ES-I3 (cell line): Measurements from ENCODE around the gene RPUSD1.
"Not testable (repeated sequence)": the region's sequence is repeated elsewhere in the genome, so short reads cannot be mapped to it uniquely, and the experiment has no call there.

ENCODE experiments used
- H3K36me3 ChIP-seq: 2 replicates; pipeline ENCODE4 v1.6.1; 2013; ENCODE audit warnings: mild to moderate bottlenecking, low read length, control low read depth, moderate library complexity; ENCODE audit not compliant: insufficient read depth
- H3K4me1 ChIP-seq: 2 replicates; pipeline ENCODE4 v1.6.1; 2013; ENCODE audit warnings: mild to moderate bottlenecking, control low read depth, low read length; ENCODE audit not compliant: insufficient read depth
- H3K9ac ChIP-seq: 2 replicates; pipeline ENCODE4 v1.6.1; 2013; ENCODE audit warnings: low read depth, mild to moderate bottlenecking, low read length, moderate library complexity
- H3K9me3 ChIP-seq: 2 replicates; pipeline ENCODE4 v1.6.1; 2013; ENCODE audit warnings: mild to moderate bottlenecking, low read length, moderate library complexity; ENCODE audit not compliant: control insufficient read depth, insufficient read depth

Gene RPUSD1

GRCh38 chr16:824194-824593 lies 36.0 kb upstream of the RPUSD1 start:
- Histone ChIP-seq H3K9me3 (no peaks in the 10 kb centered on the region), H3K36me3 (no peaks in the 10 kb centered on the region), H3K9ac (no peak overlapping the region), H3K4me1 (no peaks in the 10 kb centered on the region)

- no peak overlapping the region for H3K9ac ChIP-seq
- H3K36me3 ChIP-seq = no peaks in the 10 kb centered on the region
- H3K4me1 ChIP-seq = no peaks in the 10 kb centered on the region
- no peaks in the 10 kb centered on the region for H3K9me3 ChIP-seq
These were observed 34.7 kb upstream of the RPUSD1 start for GRCh38 chr16:822909-823297.

- H3K9ac ChIP-seq = no peak overlapping the region
- H3K36me3 ChIP-seq = no peaks in the 10 kb centered on the region
- no peaks in the 10 kb centered on the region for H3K4me1 ChIP-seq
- H3K9me3 ChIP-seq = no peaks in the 10 kb centered on the region
These were observed 34.2 kb upstream of the RPUSD1 start for GRCh38 chr16:822174-822908.

GRCh38 chr16:821751-822150 lies 33.6 kb upstream of the RPUSD1 start:
- no peak overlapping the region for H3K9ac ChIP-seq
- no peaks in the 10 kb centered on the region for H3K9me3 ChIP-seq
- H3K36me3 ChIP-seq = no peaks in the 10 kb centered on the region
- H3K4me1 ChIP-seq = no peaks in the 10 kb centered on the region

GRCh38 chr16:820748-821147 lies 32.6 kb upstream of the RPUSD1 start:
- Histone ChIP-seq H3K9ac (no peak overlapping the region), H3K9me3 (no peaks in the 10 kb centered on the region), H3K4me1 (no peaks in the 10 kb centered on the region), H3K36me3 (no peaks in the 10 kb centered on the region)

GRCh38 chr16:820044-820408 lies 31.8 kb upstream of the RPUSD1 start:
- H3K9me3 ChIP-seq, H3K9ac ChIP-seq, H3K4me1 ChIP-seq, H3K36me3 ChIP-seq: not testable (repeated sequence)

GRCh38 chr16:819336-820043 lies 31.3 kb upstream of the RPUSD1 start:
- no peaks in the 10 kb centered on the region for H3K9me3 ChIP-seq
- no peaks in the 10 kb centered on the region for H3K36me3 ChIP-seq
- H3K4me1 ChIP-seq = no peaks in the 10 kb centered on the region
- no peak overlapping the region for H3K9ac ChIP-seq

GRCh38 chr16:818592-818991 lies 30.4 kb upstream of the RPUSD1 start:
- Histone ChIP-seq H3K36me3 (no peaks in the 10 kb centered on the region), H3K9ac (no peak overlapping the region), H3K9me3 (no peaks in the 10 kb centered on the region), H3K4me1 (peaks cover 4% of the 10 kb centered on the region; the same call in 1 of the 2 replicates)

- H3K4me1 ChIP-seq = peaks cover 4% of the 10 kb centered on the region; the same call in 1 of the 2 replicates
- no peak overlapping the region for H3K9ac ChIP-seq
- H3K9me3 ChIP-seq = no peaks in the 10 kb centered on the region
- H3K36me3 ChIP-seq = no peaks in the 10 kb centered on the region
These were observed 30.0 kb upstream of the RPUSD1 start for GRCh38 chr16:818132-818531.

- peaks cover 4% of the 10 kb centered on the region; the same call in 1 of the 2 replicates for H3K4me1 ChIP-seq
- H3K9me3 ChIP-seq = no peaks in the 10 kb centered on the region
- H3K36me3 ChIP-seq = no peaks in the 10 kb centered on the region
- no peak overlapping the region for H3K9ac ChIP-seq
These were observed 29.1 kb upstream of the RPUSD1 start for GRCh38 chr16:817001-817906.

GRCh38 chr16:815861-816260 lies 27.7 kb upstream of the RPUSD1 start:
- Histone ChIP-seq H3K9me3 (no peaks in the 10 kb centered on the region), H3K4me1 (peaks cover 4% of the 10 kb centered on the region; the same call in 1 of the 2 replicates), H3K9ac (no peak overlapping the region), H3K36me3 (no peaks in the 10 kb centered on the region)

- no peaks in the 10 kb centered on the region for H3K9me3 ChIP-seq
- no peak overlapping the region for H3K9ac ChIP-seq
- no peaks in the 10 kb centered on the region for H3K36me3 ChIP-seq
- H3K4me1 ChIP-seq = peaks cover 4% of the 10 kb centered on the region; the same call in 1 of the 2 replicates
These were observed 26.8 kb upstream of the RPUSD1 start for GRCh38 chr16:814974-815373.

- Histone ChIP-seq H3K4me1 (peaks cover 4% of the 10 kb centered on the region; the same call in 1 of the 2 replicates), H3K9ac (peak overlapping the region; percentile 37), H3K9me3 (no peaks in the 10 kb centered on the region), H3K36me3 (no peaks in the 10 kb centered on the region)
These were observed 25.8 kb upstream of the RPUSD1 start for GRCh38 chr16:813916-814412.

- Histone ChIP-seq H3K36me3 (no peaks in the 10 kb centered on the region), H3K9ac (peak overlapping the region; percentile 37), H3K4me1 (peaks cover 4% of the 10 kb centered on the region; the same call in 1 of the 2 replicates), H3K9me3 (no peaks in the 10 kb centered on the region)
These were observed 25.2 kb upstream of the RPUSD1 start for GRCh38 chr16:813204-813915.
